Bladder microvascular endothelial cell (primary cell): ENCODE results near the gene FOSL2. TPM values are rescaled to one million over a fixed set of nuclear protein-coding genes. Genes with fewer than 3 reads are reported as not detected.

Source experiments
- total RNA-seq: library from RNA; depleted of rRNA; stranded (reverse); fragments of >200 nt; gene quantifications from 2 replicates; pipeline ENCODE4 v1.2.3, GENCODE V29; 2014

Gene FOSL2
- 32.7 and 83.8 TPM in 2 replicates for total RNA-seq

DNA sequence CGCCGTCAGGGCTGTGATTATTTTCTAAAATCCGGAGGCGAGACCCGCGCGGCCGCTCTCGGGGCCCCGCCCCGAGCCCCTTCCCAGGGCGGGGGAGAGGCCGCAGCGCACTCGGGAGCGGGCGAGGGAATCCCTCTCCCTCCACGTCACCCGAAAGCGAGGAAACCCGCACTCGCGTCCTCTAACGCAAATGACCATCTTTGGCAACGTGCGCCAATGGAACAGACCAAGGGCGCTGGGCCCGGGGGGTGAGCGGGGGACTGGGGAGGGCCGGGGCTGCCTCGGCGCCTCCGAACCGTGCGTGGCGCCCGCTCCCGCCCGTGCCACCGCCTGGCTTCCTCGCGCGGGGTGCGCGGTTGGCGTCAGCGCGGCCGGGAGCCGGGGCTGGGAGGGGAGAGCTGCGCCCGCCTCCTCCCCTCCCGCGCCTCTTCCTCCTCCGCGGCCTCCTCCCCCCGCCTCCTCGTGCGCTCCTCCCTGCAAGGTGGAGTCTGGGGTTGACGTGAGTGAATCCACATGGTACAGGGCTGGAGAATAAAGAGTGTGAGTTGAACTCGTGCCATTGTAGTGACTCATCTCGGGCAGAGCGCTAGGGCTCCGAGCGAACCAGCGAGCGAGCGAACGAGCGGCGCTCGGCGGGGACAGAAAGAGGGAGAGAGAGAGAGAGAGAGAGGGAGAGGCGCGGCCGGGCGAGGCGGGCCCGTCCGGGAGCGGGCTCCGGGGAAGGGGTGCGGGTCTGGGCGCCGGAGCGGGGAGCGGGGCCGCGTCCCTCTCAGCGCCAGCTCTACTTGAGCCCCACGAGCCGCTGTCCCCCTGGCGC is at the start of gene FOSL2:
FOSL2 (plus strand) TSS at position 562 of the 817 bp plus-strand sequence. CDS start 863 bp downstream, outside the sequence.

Other genes with a start within 250 kb of the FOSL2 start
- gene PLB1, start 103.2 kb downstream of the FOSL2 start, total RNA-seq: under 0.01 and 0.44 TPM in 2 replicates